GM21381 (cell line): ENCODE data around the gene BARHL2.
A peak's percentile ranks its signal among the peaks of the same experiment; 100 is the strongest.

Source experiments
- ATAC-seq: cut with Tn5 transposase; IDR thresholded peaks from one replicate; pipeline ENCODE4 v1.9.1; 2021; ENCODE audit warnings: mild to moderate bottlenecking, moderate library complexity; ENCODE audit not compliant: unreplicated experiment

The BARHL2 gene

GRCh38 chr1:90724926-90725656 lies 8.0 kb upstream of the BARHL2 start:
- no peak for ATAC-seq

DNA sequence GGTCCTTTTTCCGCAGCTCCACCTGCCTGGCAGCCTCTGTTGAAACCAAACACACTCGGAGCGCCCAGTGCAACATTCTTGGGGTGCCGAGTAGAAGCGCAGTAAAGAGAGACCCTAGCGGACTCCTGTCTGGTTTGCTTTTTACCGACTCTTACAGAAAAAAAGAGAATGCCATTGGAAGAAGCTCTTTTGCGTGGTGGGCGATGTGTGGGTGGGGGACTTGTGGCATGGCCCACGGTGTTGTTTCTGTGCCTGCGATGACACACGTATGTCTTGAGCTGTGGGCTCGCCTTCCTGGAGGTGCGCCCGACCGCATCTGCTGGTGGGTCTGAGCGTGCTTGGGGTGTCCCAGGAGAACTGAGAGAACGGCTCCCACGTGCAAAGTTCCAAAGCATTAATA lies 7.3 kb upstream of the BARHL2 start:
- ATAC-seq: no peak

DNA sequence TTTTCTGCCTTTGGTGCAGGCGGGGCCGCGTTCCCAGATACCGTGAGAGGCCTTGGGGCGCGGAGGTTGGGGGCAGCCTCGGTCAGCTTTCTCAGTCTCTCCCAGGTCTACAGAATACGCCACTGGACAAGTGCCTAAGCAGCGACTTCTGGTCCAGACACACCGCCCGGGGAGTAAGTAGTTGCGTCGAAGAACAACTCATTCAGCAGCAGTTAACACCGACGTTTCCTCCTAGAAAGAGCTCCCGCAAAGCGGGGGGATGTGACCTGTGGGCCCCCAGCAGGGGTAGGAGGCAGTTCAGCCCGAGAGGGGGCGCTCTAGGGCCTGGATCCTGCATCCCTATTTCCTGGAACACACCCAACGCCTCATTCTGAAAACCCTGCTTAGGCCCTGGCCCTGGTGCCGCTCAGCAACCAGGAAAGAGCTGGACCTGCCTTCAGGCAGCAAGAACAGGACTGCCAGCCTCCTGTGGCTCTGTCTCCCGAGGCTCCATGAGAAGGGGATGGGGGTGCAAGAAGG lies 6.5 kb upstream of the BARHL2 start:
- ATAC-seq: no peak

DNA sequence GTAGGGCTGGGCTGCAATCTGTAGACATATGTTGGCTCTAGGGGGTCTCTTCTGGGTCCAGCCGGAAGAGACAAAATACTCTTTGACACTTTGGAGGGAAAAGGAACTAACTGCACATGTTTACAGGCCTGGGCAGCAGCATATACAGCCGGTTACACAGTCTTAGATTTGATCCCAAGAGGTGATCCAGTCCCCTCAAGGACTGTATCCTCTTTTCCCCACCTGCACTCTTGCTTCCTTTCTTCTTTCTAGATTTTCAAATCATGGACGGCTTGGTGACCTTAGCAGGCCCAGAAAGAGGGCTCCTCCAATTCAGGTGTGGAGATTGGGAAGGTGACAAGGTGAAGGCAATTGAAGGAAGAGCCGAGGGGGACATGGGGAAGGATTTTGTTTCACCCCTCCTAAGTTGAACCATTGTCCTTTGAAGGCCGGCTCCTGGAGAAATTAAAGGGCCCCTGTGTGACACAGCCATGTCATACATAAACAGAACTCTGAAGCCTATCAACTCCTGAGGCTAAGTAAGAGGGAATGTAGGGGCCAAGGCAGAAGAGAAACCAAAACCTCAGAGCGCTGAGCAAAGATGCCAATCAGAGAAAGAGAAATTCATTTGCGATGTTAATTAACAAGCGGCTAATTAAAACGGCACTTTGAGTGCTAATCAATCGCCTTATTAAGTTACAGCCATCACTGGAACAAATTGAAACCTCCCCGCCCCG lies 5.9 kb upstream of the BARHL2 start:
- no peak for ATAC-seq

GRCh38 chr1:90721210-90722194 lies 4.4 kb upstream of the BARHL2 start:
- peak; percentile 70 for ATAC-seq

GRCh38 chr1:90720145-90720636 lies 3.1 kb upstream of the BARHL2 start:
- no peak for ATAC-seq

- no peak for ATAC-seq
These were observed 2.4 kb upstream of the BARHL2 start for GRCh38 chr1:90719330-90720144.

GRCh38 chr1:90718411-90719329 lies 1.6 kb upstream of the BARHL2 start:
- ATAC-seq: no peak

DNA sequence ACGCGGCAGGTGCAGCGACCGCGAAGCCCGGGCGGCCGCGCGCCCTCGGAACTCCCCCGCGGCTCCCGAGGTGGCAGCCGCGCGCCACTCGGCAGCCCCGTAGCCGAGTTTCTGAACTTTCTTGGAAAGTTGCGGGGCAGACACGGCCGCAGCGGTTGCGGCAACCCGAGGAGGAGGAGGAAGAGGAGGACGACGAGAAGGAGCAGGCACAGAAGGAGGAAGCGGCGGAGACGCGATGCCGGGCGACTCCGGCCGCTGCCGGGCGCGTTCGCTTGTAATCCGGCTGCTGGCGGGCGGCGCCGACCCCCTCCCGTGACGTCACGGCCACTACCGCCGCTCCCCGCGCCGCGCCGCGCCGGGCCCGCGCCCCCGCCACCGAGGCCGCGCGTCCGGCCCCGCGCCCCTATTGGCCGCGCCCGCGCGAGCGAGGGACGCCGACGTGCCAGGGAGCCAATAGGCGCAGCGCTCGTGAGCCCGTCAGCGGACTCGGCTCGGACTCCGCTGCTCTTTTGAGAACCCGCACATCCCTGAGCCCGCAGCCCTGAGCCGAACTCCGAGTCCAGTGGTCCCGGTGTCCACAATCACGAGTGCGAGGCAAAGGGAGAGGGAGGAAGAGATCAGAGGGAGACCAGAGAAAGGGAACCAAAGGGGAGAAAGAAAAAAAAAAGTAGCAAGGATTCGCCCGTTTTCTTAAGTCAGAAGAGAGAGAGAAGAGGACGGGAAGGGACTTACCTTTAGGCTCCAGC lies 736 bp upstream of the BARHL2 start:
- ATAC-seq: no peak

DNA sequence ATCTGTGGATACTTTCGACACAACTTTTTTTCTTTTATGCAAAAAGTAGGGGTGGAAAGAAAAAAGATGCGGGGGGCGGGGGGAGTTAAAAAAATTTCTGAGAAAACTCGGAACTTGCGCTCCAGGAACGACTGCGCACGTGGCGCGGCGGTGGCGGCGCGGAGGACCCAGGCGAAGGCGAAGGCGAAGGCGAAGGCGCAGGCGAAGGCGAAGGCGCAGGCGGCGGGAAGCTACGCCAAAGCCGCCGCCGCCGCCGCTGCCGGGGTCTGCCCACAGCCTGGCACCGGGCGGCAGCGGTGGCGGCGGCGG lies 208 bp upstream of the BARHL2 start:
- no peak for ATAC-seq

GRCh38 chr1:90716243-90716551 lies 905 bp downstream of the BARHL2 start:
- no peak for ATAC-seq

DNA sequence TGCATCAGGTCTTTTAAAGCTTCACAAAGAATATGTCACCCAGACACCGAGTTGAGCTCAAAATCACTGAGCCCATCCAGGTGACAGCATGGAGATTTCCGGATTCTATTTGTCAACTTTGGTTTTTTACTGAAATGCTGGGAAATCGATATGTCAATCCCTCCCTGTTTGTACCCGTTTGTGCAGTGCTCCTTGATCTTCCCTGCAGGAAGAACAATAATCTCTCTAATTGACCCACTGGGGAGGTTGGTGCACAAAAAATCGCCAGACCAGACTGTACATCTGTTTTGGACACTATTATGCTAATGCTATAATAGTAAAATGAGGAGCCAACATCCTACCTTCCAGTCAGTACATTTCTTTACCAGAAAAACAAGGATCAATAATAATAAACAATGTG lies 1.8 kb downstream of the BARHL2 start:
- no peak for ATAC-seq

DNA sequence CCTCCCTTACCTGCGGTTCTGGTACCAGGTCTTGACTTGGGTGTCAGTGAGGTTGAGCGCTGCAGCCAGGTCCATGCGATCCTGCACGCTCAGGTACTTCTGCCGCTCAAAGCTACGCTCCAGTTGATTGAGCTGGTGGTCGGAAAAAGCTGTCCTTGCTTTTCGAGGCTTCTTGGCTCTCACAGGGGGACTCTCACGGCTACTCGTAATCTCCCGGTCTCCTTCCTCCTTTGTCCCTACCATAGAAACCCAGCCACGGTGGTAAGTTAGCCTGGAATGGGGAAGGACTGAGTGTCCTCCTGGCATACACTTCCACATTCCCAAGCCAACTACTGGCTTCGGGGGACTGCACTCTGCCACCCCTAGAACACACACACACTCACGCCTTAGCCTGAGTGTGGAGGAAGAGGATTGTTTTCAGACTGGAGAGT lies 2.6 kb downstream of the BARHL2 start:
- no peak for ATAC-seq

GRCh38 chr1:90713741-90714509 lies 3.2 kb downstream of the BARHL2 start:
- ATAC-seq: no peak

DNA sequence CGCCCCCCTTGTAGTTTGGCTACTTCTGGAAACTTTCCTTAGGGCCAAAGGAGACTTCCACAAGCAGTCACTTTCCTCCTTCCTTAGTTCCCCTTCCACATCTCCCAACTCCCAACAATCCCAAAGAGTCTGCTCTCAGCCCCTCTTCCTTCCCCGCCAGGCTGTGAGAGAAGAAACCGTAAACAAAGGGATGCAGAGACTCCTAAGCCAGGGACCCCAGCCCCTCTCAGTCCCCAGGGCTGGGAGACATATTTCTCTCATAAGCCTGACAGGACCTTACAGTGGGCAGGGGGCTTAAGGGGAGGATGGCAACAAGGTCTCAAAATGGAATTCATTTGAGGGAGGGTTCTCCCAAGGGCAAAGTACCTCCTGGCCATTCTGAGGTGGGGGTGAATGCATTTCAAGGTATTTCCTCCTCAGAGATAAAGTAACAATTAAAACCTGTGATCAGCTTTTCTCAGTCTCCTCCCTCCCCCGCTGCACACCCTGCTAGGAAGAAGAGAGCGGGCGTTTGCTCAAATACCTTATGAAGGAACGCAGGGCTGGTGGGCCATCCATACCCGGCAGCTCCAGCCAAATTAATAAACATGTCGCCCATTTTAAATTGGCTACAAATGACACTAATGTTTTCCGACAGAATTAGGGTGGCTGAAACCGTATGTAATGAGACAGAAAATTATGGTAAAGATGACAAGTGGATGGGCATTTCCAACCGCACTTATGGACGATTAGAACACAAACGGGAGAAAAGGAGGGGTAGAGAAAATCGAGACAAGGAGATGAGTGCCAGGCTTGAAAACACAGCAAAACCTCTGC lies 4.0 kb downstream of the BARHL2 start:
- ATAC-seq: no peak

- ATAC-seq: no peak
These were observed 4.8 kb downstream of the BARHL2 start for GRCh38 chr1:90712153-90712856.
